Measurements from ENCODE around the gene CTTNBP2.

DNA sequence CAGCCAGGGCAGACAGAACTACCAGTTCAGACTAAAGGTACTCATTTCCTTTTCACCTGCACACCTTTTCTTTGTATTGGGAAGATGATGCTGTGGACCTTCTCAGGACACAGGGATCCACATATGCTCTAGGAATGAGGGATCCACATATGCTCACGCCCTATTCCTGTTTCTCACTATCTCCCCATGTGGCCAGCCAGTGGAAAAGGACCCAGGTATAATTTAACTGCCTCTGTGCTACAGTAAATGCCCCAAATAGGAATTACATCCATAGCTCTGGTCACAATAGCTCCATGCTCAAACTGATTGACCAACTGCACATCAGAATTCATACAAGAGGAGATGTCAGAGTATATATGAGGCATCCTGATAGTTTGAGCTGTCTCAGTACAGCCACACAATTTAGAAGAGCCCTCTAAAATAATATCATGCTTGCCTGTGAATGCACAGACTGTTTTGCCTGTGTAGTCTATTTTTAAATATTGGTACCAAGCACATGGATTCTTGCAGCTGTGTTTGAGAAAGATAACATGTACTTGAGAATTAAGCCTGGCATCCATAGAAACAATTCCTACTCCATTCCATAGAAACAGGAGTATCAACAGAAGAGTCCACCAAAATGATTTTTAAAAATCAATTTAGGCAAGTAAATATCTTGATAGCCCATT lies 43.7 kb downstream of the CTTNBP2 start:
- TF ChIP-seq, protein P1, sequence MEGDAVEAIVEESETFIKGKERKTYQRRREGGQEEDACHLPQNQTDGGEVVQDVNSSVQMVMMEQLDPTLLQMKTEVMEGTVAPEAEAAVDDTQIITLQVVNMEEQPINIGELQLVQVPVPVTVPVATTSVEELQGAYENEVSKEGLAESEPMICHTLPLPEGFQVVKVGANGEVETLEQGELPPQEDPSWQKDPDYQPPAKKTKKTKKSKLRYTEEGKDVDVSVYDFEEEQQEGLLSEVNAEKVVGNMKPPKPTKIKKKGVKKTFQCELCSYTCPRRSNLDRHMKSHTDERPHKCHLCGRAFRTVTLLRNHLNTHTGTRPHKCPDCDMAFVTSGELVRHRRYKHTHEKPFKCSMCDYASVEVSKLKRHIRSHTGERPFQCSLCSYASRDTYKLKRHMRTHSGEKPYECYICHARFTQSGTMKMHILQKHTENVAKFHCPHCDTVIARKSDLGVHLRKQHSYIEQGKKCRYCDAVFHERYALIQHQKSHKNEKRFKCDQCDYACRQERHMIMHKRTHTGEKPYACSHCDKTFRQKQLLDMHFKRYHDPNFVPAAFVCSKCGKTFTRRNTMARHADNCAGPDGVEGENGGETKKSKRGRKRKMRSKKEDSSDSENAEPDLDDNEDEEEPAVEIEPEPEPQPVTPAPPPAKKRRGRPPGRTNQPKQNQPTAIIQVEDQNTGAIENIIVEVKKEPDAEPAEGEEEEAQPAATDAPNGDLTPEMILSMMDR (tag by site-specific recombination; IDR thresholded peaks at IDR 0.05): no peak
- no peak for TF ChIP-seq ZNF76 (tag by site-specific recombination; IDR thresholded peaks at IDR 0.05; ENCODE audit: borderline replicate concordance, low read depth)
- TF ChIP-seq ZFP41 (tag by site-specific recombination; IDR thresholded peaks at IDR 0.05; ENCODE audit: borderline replicate concordance): no peak
- no peak for TF ChIP-seq ZNF416 (tag by site-specific recombination; IDR thresholded peaks at IDR 0.05)
- TF ChIP-seq, protein P2, sequence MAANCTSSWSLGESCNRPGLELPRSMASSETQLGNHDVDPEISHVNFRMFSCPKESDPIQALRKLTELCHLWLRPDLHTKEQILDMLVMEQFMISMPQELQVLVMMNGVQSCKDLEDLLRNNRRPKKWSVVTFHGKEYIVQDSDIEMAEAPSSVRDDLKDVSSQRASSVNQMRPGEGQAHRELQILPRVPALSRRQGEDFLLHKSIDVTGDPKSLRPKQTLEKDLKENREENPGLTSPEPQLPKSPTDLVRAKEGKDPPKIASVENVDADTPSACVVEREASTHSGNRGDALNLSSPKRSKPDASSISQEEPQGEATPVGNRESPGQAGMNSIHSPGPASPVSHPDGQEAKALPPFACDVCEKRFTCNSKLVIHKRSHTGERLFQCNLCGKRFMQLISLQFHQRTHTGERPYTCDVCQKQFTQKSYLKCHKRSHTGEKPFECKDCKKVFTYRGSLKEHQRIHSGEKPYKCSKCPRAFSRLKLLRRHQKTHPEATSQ (tag by site-specific recombination; IDR thresholded peaks at IDR 0.05): no peak
- TF ChIP-seq ZNF639 (tag by site-specific recombination; IDR thresholded peaks at IDR 0.05): no peak
- no peak for TF ChIP-seq ZBTB21 (tag by site-specific recombination; IDR thresholded peaks at IDR 0.05)
- no peak for TF ChIP-seq SETDB1 (IDR thresholded peaks at IDR 0.05; ENCODE audit: insufficient read length, low read length)
- TF ChIP-seq PATZ1 (tag by site-specific recombination; IDR thresholded peaks at IDR 0.05): no peak
- TF ChIP-seq ZNF707 (tag by site-specific recombination; IDR thresholded peaks at IDR 0.05): no peak
